Activated CD8-positive, alpha-beta memory T cell treated with anti-CD3 and anti-CD28 coated beads for 1 hour (primary cell): ENCODE results near the gene R3HDM1.
"Not testable (repeated sequence)": the region's sequence is repeated elsewhere in the genome, so short reads cannot be mapped to it uniquely, and the experiment has no call there.

Experiments
- DNase-seq, 2 donors: peaks; one replicate each; pipeline ENCODE4 v3.0.0-alpha.2; 2020; ENCODE audit warnings: low read depth in 1 of 2; ENCODE audit errors: extremely low read depth in 1 of 2

The R3HDM1 gene

DNA sequence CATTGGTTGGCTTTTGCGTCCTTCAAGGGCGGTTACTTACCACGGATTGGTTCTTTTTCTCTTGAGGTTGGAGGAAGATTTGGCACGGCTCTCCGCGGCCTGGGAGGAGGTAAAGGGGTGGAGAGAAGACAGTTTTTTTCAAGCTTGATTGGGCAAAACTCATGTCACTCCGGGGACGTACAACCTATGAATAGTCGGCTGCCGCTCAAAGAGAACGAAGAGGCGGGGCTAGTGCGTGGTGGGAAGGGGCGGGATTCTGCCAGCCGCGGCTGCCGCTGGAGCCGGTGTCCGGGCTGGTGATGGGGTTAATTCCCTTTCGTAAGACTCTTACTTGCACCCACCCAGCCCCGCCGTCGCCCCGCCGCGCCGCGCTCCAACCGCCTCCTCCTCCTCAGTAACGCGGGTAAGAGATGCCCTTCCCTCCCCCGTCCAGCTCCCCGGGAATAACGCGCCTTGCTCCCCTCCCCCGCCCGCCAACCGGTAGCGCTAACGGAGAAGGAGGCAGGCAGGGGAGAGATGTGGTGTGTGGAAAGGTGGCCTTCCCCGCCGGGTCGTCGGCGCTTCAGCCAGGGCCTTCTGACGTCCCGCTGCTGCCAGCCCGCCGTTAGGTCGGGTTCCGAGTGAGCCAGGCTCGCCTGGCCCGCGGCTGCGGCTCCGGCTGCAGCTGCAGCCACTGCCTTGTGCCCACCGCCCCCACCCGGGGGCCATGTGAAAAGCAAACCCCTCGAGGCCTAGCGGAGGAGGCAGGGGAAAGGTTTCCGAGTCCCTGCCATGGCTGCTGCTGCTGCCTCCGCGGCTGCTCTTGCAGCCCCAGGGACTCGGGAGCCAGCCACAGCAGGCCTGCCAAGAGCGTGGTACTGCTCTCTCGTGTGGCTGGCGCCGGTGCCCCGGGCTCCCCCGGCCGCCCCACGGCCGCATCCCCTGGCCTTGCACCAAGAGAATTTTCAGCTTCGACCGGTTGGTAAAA, at the start of gene R3HDM1:
R3HDM1 (plus strand) TSS at position 254 of the 967 bp plus-strand sequence. CDS start 73,362 bp downstream, outside the sequence.
- DNase-seq: peak; percentile 82 to 91

DNA sequence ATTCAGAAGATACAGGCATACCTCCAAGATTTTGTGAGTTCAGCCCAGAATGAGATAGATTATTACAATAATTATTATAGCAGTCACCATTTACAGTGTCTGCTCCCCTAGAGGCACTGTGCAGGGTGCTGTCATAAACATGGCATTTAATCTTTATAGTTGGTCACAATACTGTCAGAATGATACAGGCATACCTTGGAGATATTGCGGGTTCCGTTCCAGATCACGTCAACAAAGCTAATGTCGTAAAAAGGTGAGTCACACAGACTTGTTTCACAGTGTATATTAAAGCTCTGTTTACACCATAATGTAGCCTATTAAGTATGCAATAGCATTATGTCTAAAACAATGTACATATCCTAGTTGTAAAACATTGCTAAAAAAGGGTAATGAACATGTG, 45.8 kb upstream of the R3HDM1 start:
- DNase-seq: no peak

DNA sequence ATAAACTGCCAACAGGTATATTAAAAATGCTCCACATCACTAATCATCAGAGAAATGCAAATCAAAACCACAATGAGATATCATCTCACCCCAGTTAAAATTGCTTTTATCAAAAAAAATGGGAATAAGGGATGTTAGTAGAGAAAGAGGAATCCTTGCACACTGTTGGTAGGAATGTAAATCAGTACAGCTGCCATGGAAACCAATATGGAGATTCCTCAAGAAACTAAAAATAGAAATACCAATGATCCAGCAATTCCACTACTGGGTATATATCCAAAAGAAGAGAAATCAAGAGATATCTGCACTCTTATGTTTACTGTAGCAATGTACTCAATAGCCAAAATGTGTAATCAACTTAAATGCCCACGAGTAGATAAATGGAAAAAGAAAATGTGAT, 40.9 kb upstream of the R3HDM1 start:
- no peak for DNase-seq

DNA sequence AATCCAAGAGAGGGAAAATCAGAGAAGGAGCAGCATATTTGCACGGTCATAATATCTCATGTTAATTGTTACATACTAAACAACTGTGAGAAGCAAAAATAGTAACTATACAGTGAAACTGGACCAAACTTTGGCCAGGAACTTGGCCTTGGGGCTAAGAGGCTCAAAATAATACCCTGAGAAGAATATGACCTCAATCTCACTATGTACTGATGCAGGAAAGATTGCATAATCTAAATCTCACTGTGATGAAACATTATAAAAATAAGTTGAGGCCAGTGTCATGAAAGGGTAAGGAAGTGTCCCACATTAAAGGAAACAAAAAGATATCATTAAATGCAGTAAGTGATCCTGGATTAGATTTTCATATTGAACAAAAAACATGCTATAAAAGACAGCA, 36.8 kb upstream of the R3HDM1 start:
- no peak for DNase-seq

DNA sequence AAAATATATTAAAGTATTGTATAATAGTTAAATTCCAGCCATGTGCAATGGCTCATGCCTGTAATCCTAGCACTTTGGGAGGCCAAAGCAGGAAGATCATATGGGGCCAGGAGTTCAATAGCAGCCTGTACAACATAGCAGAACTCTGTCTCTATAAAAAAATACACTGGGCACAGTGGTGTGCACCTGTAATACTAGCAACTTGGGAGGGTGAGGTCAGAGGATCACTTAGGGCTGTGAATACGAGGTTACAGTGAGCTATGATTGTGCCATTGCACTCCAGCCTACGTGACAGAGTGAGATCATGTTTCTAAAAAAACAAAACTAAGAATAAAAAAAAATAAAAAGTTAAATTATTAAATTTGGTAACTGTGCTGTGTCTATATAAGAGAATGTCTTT, 36.4 kb upstream of the R3HDM1 start:
- no peak for DNase-seq

DNA sequence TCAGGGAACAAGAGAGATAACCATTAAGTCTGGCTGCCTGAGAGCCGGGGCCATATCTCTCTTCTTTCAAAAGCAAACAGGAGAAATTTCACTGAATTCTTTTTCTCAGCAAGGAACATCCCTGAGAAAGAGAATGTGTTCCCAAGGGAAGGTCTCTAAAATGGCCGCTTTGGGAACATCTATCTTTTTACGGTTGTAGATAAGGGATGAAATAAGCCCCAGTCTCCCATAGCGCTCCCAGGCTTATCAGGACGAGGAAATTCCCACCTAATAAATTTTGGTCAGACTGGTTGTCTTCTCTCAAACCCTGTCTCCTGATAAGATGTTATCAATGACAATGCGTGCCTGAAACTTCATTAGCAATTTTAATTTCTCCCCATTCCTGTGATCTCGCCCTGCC, 32.7 kb upstream of the R3HDM1 start:
- DNase-seq: not testable (repeated sequence)

DNA sequence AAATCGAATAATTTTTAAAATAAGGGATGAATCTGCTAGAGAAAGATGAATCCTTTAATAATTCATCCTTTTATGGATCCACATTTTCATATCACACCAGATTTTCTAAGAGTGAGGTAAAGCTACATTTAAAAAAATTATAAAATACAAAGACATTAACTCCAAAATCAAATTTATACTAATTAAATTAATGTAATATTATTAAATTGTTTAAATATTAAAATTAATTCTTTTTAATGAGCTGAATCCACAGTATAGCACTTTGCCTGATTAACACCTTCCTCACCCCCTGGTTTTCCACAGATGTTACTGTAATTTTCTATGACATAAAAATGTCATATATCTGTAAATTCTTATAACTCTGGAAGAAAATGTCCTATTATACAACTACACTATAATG, 26.5 kb upstream of the R3HDM1 start:
- no peak for DNase-seq

DNA sequence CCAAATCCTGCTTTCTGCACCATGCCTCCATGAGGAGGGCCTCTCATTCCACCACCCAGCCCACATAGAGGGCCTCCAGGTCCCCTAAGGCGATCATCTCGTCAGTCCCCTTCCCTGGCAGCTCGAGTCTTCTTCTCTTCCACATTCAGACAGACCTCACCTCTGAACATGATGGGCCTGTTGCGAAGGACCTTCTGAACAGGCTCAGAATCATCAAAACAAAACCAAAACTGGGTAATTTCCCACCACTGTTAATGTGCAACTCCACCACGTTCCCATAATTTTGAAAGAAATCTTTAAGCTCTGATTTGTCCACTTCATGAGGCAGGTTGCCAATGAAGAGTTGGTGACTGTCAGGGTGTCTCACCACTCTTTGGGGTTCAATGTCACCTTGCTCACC, 20.7 kb upstream of the R3HDM1 start:
- no peak for DNase-seq

DNA sequence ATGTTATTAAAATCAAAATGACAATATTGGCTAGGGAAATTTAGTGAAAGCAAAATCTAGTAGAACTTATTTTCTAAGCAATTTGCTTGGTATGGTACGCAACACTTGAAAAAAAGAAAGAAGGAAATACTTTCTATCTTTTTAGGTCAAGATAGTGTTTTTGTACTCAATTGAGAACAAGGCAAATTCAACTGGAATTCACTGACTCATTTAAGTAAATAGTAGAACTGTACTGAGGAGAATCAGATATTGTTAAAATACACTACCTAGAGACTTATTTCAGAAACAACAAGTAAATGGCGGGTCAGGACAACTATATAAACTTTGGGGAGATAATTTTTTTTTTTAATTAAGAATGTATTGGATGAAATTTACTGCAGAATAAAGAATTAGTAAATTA, 19.2 kb upstream of the R3HDM1 start:
- DNase-seq: no peak

DNA sequence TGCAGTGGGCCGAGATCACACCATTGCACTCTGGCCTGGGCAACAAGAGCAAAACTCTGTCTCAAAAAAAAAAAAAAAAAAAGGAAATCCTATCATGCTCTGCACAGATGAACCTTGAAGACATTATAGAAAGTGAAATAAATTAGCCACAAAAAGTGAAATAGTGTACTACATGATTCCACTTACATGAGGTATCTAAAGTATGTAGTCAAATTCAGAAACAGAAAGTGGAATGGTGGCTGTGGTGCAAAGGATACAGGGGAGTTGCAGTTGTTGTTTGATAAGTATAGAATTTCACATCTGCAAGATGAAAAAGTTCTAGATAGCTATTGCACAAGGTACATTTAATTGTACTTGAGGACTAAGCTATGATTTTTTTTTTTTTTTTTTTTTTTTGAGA, 5.5 kb upstream of the R3HDM1 start:
- DNase-seq: no peak

DNA sequence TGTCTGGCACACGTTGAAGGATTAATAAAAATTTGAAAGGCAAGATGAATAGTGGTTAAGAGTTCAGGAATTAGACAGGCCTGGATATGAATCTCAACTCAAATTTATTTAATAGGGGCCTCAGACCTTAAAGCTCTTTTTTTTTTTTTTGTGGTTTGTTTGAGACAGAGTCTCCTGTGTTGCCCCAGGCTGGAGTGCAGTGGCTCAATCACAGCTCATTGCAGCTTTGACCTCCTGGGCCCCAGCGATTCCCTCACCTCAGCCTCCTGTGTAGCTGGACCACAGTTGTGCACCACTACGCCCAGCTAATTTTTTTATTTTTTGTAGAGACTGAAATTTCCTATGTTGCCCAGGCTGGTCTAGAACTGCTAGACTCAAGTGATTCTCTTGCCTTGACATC, 3.3 kb upstream of the R3HDM1 start:
- DNase-seq: no peak

DNA sequence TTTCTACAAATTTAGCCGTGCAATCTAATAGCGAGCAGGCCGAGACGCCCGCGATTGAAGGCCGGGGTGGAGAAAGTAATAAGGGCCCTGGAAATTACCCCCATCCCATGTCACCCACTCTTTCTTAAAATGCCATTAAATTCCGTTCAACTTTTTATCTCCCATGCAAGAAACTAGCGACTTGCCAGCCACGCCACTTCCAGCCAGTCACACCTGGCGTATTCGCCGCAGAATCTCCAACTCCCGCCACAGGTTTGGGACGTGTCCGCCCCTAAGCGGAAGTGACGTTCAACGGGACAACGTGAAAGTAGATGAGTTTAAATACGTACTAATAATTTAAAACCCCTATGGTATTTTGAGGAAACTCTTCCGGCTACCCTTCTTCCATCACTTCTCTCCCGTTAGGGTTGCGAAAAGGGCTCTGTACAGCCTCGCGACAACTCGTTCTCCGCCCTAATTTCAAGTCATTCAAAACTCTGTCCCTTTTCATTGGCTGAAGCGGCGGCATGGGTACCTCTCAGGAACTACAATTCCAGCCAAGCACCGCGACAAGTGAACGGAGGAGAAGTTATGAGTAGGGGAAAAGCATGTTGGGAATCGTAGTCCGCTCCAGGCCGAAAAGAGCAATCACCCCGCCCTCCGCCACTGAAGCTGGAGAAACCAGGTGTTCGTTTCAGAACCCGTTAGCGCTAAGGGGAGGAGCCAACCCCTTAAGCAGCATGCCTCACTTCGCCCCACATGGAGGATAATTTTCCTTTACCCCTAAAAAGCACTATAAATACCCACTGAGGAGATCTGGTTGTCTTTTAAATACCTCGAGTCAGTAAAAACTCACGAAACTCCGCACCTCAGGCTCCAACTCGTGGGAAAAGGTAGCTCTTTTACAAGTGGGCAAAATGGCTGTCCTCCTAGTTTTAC, 712 bp upstream of the R3HDM1 start, which contains the start of gene ZRANB3:
ZRANB3 (minus strand) TSS at position 906 of the 918 bp plus-strand sequence.
- peak; percentile 84 to 90 for DNase-seq

DNA sequence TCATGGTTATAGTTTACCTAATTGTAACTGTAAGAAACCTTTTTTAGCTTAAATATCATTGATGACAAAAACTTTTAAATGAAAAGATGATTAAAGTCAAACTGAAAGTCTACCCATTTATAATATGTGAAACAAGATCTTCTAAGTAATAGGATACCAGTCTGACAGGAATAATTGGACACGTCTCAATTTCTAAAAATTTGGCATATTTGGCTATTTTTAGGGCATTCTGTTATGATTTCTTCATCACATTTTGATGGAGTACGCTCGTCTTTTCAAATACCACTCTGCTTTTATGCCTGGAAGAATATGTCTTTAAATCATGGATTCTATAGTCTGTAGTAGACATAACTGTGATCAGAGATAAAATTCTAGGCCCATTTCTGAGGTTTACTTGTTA, 1.3 kb downstream of the R3HDM1 start:
- DNase-seq: no peak

DNA sequence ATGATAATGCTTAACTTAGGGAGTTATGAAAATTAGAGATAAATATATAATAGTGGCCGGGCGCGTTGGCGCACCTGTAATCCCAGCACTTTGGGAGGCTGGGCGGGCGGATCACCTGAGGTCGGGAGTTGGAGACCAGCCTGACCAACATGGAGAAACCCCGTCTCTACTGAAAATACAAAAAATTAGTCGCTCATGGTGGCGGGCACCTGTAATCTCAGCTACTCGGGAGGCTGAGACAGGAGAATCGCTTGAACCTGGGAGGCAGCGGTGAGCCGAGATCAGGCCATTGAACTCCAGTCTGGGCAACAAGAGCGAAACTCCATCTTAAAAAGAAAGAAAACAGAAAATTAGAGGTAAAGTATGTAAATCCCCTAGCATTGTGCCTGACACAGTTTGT, 2.3 kb downstream of the R3HDM1 start:
- not testable (repeated sequence) for DNase-seq

DNA sequence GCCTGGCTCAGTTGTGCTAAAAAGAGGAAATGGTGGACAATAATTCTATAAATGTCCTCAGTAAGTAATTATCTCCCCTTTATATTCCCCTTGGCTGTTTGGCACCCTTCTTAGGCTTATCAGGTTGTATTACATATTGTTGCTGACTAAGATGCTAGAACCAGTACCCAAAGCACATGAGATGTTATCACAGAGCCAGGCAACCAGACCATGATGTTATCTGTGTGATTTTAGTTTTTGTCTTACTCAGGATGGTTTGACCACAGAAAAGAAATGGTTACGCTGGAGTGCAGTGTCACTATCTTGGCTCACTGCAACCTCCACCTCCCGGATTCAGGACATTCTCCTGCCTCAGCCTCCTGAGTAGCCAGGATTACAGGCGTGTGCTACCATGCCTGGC, 15.2 kb downstream of the R3HDM1 start:
- no peak for DNase-seq

DNA sequence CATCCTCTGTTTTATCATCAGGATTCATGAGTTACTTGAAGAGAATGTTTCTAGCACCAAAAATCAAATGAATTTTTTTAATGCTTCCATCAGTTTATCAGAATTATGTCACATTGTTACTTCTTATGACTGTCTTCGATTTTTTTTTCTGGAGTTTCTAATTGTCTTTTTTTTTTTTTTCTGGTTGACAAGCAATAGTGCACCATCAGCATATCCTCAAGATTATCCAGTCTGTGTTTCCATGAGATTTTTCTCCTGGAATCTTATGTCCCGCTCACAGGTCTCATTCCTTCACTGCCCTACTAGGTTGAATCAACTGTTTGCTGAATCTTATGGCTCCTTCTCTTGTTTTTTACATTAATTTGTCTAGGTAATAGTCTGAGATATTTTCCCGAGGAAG, 16.0 kb downstream of the R3HDM1 start:
- no peak for DNase-seq

DNA sequence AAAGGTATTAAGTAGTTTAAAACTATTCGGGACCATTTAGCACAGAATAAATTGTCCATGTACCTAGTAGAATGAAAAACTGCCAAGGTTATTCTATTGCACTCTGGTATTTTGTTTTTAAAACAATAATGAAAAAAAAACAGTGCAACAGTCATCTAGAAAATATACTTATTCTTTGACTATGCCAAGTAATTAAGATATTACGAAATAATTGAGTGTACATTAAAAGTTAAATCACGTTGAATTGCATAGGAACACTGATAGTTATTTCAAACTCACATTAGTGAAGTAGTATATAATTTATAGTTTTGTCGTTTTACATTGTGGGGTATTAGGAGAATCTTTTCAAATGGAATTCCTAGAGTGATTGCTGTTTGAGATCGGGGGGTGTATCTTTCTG, 20.1 kb downstream of the R3HDM1 start:
- no peak for DNase-seq

DNA sequence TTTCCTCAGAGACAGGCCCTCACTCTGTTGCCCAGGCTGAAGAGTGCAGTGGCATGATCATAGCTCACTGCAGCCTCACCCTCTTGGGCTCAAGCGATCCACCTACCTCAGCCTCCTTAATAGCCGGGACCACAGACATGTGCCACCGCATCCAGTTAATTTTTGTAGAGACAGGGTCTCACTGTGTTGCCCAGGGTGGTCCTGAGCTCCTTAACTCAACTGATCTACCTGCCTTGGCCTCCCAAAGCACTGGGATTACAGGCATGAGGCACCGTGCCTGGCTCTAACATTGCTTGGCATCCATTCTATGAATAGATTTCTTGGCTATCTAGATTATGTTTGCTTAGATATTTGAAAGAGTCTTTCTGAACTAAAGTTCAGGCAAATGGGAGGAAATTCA, 21.6 kb downstream of the R3HDM1 start:
- no peak for DNase-seq

DNA sequence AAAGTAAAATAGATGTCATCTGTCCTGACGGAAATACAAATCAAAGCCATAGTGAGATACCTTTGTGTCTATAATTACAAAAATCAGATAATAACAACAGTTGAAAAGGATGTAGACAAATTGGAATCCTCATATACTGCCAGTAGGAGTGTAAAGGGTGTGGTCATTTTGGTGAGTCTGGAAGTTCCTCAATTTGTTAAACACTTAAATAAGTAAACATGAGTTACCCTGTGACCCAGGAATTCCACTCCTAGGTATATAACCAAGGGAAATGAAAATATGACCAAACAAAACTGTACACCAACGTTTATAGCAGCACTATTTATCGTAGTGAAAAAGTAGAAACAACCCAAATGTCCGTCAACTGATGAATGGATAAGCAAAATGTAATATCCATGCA, 24.0 kb downstream of the R3HDM1 start:
- no peak for DNase-seq

DNA sequence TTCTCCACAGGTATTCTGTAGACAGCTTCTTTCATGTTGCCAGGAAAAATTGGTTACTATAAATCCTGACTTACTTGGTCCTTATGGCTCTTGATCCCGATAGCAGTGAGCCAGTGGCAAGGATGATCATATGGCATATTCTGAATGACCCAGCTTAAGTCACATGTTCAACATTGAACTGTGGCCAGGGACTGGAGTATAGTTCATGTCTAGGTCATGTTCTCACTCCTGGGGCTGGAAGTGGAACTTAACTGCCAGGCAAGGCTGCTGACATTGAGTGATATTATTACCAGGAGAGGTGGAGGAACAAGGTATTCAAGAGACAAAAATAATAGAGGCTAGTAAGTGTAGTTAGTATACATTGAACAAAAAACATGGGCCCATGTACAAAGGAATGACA, 26.2 kb downstream of the R3HDM1 start:
- no peak for DNase-seq

DNA sequence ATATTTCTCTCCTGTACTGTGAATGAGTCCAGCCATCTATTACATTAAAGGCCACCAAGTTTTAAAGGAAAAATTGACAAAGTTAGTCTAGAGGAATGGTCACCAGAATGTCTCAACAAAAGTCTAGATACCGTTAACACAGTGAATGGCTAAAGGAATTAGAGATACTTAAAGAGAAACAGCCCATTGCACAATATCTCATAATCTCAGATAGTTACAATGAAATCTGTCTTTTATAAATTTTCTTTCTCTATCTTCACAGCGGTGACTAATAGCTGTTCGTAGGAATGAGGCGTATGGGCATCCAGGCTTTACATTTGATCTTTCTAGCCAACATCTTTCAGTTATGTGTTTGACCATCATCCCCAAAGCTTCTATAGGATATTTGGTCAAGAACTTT, 30.6 kb downstream of the R3HDM1 start:
- no peak for DNase-seq

DNA sequence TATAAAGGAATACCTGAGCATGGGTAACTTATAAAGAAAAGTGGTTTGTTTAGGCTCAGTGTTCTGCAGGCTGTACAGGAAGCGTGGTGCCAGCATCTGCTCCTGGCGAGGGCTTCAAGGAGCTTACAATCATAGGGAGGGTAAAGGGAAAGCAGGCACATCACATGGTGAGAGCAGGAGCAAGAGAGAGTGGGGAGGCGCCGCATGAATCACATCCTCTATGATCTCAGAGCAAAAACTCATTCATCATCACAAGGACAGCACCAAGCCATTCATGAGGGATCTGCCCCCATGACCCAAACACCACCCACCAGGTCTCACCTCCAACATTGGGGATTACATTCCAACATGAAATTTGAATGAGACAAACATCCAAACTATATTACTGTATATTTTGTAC, 32.5 kb downstream of the R3HDM1 start:
- no peak for DNase-seq
